Peyer's patch (tissue), 4 donors: ENCODE results near the gene PSMG1.

Experiments used
- CTCF ChIP-seq, 6 experiments: fragments of 450-650 bp in 4 of 6; fragments of 200-600 bp in 2 of 6; sonication (generic) in 1 of 6; IDR thresholded peaks; one replicate each; pipeline ENCODE4 v1.5.1; 2017 to 2019; ENCODE audit warnings: antibody characterized with exemption in 6 of 6, mild to moderate bottlenecking in 3 of 6, moderate library complexity in 1 of 6
- POLR2A ChIP-seq, 2 donors: fragments of 450-650 bp; IDR thresholded peaks; one replicate each; pipeline ENCODE4 v1.5.1; 2017; ENCODE audit warnings: antibody characterized with exemption in 2 of 2, mild to moderate bottlenecking in 2 of 2, moderate library complexity in 2 of 2

GRCh38 chr21:39169906-39170305 is 13.3 kb downstream of the PSMG1 start:
- no peak for TF ChIP-seq POLR2A (IDR thresholded peaks at IDR 0.05)
- no peak for TF ChIP-seq CTCF (IDR thresholded peaks at IDR 0.05)
